Femur (tissue), 1 donor: Measurements from ENCODE around the gene CIITA.
"Not testable (repeated sequence)": the region's sequence is repeated elsewhere in the genome, so short reads cannot be mapped to it uniquely, and the experiment has no call there.

Experiments used
- DNase-seq: peaks from one replicate; pipeline ENCODE4 v3.0.0-alpha.2; 2017

The CIITA gene

GRCh38 chr16:10876799-10877341 lies at the start of gene CIITA:
CIITA (plus strand) TSS chr16:10877202; CDS start chr16:10877331, 129 bp downstream.
- DNase-seq, result peak; percentile 72

- peak; percentile 93 for DNase-seq
Measured at GRCh38 chr16:10827691-10828341, 49.2 kb upstream of the CIITA start.

- peak; percentile 96 for DNase-seq
Measured at GRCh38 chr16:10828851-10829366, 48.1 kb upstream of the CIITA start.

GRCh38 chr16:10829390-10830098 lies 47.5 kb upstream of the CIITA start:
- not testable (repeated sequence) for DNase-seq

DNA sequence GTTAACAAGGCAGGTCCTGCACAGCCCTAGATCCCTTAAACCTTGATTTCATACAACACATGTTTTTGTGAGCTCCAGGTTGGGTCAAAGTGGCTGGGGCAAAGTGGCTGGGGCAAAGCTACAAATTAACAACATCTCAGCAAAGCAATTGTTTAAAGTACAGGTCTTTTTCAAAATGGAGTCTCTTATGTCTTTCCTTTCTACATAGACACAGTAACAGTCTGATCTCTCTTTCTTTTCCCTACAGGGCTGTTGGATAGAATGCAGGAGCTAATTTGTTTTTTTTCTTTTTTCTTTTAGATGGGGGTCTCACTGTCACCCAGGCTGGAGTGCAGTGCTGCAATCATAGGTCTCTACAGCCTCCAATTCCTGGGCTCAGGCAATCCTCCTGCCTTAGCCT lies 46.8 kb upstream of the CIITA start:
- not testable (repeated sequence) for DNase-seq

- DNase-seq, result no peak
Measured at GRCh38 chr16:10831894-10832886, 44.8 kb upstream of the CIITA start.

DNA sequence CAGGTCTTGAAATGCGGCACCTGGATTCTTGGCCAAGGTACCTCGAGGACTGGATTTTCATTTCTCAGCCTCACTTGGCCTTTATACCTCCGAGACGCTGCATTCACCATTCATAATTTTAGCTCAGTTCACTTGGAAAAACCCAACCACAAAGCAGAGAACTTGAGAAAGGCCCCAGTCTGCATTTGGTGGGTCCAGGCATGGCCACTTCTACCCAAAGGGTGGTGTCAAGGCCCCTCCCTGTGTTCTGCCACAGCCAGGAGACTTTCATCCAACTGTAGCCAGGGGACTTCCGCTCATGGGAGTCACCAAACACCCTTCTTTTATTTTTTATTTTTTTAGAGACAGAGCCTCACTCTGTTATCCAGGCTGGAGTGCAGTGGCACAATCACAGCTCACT lies 43.7 kb upstream of the CIITA start:
- no peak for DNase-seq

DNA sequence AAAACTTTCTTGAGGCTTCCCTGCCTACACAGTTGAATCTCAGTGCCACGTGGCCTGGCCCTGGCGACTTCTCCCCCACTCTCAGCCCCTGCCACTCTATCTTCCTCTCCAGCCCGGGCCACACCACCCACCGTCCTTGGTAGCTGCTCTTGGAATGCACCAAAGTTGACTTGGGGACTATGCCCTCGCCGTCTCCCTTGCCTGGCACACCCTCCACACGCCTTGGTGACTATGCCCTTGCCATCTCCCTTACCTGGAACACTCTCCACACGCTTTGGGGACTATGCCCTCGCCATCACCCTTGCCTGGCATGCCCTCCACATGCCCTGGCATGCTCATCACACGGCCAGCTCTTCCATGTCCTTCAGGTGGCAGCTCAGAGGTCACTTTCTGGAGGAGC lies 42.9 kb upstream of the CIITA start:
- no peak for DNase-seq

DNA sequence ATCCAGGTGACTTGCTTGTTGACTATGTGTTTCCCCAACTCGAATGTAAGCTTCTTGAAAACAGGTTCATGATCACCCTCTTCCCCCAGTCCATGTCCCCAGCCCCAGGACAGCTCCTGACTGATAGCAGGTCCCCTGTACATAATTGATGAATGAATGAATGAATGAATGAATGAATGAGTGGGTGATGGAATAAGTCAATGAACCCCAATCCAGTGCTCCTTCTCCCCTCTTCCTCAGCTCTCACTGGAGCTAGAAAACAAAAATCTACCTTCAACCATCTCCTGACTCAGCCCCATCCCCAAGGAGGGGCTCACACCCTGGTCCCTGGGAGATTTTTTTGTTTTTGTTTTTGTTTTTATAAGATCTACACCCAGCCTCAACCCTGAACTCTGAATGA lies 42.2 kb upstream of the CIITA start:
- DNase-seq, result no peak

GRCh38 chr16:10835281-10835931 lies 41.6 kb upstream of the CIITA start:
- DNase-seq, result no peak

DNA sequence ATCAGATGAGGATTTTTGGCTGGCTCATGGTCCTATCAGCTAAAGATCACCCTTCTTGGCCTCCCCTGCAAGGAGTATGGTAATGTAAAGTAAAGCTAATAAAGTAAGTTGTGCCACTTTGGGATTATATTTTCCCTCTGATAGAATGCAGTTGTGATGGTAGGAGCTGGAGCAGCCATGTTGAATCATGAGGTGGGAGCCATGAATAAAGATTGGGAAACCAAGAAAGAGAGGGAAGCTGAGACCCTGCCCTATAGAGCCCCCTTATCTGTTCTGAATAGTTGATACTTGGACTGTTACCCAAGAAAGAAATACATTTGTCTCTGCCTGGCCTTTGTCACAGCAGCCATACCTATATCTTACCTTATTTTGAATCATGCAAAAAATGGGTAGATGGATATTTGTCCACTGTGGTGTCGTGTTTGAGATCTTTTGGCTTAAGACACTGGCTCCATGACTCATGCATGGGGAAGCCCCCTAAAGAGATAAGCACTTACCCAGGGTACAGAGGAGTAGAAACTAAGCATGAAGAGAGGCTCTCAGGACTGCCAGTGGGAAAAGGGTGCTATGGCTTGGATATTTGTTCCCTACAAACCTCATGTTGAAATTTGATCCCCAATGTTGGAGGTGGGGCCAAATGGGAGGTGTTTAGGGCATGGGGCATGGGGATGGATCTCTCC lies 40.7 kb upstream of the CIITA start:
- no peak for DNase-seq

GRCh38 chr16:10838621-10839278 lies 38.3 kb upstream of the CIITA start:
- DNase-seq, result no peak

DNA sequence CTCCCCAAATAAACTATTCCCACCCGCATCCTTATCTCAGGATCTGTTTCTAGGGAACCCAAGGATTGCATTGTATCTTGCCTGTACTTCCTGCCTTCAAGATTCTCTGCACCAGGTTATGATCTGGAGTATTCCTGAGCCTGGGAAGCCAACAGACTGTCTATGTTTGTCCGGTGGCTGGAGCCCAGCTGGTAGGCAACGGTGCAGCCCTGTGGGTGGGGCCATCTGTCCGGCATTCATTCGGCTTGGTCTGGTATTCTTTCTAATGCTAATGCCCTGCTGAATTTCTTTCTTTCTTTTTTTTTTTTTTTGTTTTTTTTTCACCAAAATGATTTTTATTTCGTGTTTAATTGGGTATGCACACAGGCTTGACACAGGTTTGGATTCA lies 37.7 kb upstream of the CIITA start:
- DNase-seq, result no peak

DNA sequence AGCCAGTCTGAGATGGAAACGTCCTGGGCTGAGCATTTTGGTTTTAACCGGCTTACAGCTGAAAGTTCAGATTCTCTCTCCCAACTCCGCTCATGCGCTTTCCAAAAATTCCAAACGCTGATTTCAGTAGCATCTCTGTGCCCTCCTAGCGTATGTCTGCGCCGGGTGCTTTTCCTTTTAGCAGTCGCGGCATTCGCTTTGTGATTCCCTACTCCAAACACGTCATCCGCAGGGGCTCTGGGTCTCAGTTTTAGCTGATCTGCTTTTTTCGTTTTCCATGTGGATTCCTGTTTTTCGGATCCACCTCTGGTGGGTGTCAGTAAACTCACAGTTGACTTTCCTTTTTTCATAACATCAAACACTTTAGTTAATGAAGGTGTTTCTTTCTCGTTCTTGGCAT lies 36.3 kb upstream of the CIITA start:
- DNase-seq, result no peak

- DNase-seq, result no peak
Measured at GRCh38 chr16:10846213-10846998, 30.6 kb upstream of the CIITA start.

DNA sequence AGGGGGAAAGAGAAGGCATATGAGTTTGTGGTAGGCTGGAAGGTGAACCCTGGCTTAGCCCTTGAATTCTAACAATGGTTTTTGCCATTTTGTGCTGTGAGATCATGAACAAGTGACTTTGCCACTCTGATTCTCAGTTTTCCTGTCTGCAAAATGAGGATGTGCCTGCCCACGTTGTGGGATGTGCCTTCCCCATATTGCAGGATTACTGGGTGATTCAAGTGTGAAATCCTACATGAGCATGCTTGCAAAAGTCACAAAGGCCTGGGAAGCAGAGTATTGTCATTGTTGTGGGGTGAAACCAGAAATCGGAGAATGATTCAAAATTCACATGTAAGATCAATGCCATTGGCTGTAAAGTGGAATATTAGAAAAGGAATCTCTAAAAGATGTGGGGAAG lies 29.8 kb upstream of the CIITA start:
- DNase-seq, result no peak

DNA sequence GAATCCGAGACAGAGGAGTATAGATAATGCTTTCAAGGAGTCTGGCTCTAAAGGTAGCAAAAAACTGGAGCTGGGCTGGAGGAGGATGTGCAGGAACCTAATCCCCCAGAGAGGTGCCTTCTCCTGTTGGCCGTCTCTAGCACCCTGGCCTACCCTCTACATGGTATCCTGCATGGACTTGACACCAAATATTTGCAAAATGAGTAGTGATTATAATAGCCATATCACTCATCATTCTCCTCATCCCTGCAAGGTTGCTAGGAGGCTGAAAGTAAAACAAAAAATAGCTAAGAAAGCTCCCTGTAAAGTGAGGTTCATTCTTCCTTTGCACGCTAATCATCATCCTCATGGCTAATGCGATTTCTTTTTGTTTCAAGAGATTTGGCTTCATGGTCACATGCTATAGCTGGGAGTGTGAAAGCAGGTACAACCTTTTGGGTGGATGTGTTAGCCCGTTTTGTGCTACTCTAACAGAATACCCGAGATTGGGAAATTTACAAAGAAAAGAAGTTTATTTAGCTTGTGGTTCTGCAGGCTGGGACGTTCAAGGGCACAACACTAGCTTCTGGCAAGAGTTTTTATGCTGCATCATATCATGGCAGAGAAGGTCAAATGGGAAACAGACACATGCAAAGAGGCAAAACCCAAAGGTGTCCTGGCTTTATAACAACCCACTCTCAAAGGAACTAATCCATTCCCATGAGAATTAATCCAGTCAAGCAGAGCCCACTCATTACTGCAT lies 27.1 kb upstream of the CIITA start:
- no peak for DNase-seq

GRCh38 chr16:10850478-10850850 lies 26.5 kb upstream of the CIITA start:
- DNase-seq, result no peak

- no peak for DNase-seq
Measured at GRCh38 chr16:10851512-10851911, 25.5 kb upstream of the CIITA start.

DNA sequence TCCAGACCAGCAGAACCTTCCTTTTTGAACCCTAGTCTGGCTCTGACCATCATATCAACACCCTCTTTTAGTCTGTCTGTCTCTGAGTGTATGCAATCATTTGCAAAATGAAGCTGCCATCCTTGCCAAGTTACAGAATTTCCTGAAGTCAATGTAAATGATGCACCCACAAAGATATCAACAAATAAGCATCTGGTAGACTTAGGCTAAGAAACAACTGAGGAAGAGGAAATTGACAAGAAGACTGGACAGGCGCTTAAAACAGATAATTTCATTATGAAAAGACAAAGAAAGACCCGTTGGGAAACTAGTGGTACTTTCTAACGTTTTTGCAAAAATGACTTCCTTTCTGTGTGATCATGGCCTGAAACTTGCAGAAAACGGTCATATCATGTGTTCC lies 24.7 kb upstream of the CIITA start:
- DNase-seq, result no peak
